ENCODE measurements around the gene RABL2B.

Gene RABL2B

DNA sequence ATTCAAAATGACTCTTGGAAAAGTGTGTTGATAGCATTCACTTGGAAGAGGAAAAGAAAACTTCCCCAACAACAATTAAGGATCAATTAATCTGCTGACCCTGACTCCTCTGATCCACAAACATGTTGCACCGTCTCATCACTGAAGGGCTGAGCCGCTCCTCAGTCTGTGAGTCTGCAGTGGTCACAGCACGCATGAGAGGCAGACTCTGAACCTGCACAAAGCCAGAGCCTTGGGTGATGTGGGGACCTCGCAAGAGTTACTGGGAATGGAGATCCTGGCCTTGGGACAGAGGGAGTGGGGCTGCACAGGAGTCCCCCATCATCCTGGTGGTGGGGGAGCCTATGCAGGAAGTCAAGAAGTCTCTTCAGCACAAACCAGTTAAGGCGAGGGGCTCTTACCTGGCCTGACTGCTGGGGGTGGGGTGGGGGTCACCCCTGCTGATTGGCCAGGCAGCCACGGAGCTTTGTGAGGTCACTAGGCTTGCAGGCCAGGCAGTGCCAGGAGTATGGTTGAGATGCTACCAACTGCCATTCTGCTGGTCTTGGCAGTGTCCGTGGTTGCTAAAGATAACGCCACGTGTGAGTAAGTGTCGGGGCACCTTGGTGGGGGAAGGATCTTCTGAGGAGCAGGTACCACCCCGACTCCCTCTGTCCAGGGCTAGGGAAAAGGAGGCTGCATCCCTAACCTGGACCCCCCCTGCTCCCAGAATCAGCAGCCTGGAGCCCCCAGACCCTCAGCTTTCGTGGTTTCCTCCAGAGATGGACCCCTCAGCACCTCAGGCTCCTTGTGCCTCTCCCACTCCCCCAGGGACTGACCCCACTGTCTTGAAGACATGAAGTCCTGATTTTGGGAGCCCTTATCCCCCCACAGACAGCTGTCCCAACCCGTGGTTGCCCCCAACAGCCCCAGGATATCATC is 45.4 kb downstream of the RABL2B start, which contains the start of gene ACR:
Gene ACR, plus strand, starts transcription at position 477 of the 921 bp plus-strand sequence. Its CDS starts 32 bp downstream, at position 509.
- no peak for DNase-seq

DNA sequence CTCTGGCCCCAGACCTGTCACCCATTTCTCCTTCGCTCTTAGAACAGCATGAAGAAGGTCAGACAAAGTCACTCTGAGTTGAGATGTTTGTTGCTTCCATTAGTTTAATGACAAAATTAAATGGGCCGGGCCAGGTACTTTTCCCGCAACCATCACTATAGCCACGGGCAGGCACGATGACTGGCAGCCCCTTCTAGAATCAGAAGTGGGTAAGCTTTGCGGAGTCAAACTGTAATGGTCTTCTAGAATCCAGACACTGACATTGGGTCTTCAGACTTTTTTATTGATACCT is 47.8 kb downstream of the RABL2B start:
- no peak for DNase-seq

- DNase-seq: no peak
Measured at GRCh38 chr22:50734986-50735738, 48.3 kb downstream of the RABL2B start.

- DNase-seq: no peak
Measured at GRCh38 chr22:50734343-50734771, 49.1 kb downstream of the RABL2B start.

DNA sequence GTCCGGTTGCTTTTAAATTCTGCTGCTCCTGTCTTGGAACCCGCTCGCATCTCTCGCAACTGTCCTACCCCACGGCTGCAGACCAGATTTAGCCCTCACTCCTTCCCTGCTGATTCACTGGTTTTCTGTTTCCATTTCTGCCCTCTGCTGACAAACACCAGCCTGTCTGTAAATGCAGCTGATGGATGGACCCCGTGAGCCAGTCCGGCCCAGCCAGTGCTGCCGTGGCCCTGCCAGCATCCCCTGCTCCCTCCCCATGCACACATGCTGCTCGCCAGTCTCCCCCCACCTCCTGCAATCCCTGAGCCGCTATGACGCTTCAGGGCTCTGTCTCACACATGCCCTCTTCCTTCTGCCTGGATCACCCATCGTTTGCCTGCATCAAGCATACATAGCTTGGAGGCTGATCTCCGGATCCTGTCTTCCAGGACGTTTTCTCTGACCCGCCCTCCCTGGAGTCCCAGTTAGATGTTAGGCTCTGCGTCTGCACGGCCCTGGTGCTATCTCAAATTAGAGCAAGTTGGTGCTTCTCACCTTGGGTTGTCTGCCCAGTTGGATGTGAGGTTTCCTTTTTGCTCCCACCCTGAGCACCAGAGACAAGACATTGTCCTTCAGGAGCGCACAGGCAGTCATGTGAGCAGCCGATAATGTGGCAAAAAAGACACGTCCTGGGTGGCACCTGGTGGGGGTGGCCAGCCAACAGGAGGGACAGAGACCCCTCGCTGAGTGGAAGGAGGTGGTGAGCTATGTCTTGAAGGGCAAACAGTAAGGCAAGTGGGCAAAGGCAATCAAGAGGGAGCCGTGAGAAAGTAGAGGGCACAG is 49.7 kb downstream of the RABL2B start:
- no peak for DNase-seq

- no peak for DNase-seq
Measured at GRCh38 chr22:50732681-50733080, 50.8 kb downstream of the RABL2B start.

- DNase-seq: peak; percentile 20
Measured at GRCh38 chr22:50731811-50732624, 51.4 kb downstream of the RABL2B start.

DNA sequence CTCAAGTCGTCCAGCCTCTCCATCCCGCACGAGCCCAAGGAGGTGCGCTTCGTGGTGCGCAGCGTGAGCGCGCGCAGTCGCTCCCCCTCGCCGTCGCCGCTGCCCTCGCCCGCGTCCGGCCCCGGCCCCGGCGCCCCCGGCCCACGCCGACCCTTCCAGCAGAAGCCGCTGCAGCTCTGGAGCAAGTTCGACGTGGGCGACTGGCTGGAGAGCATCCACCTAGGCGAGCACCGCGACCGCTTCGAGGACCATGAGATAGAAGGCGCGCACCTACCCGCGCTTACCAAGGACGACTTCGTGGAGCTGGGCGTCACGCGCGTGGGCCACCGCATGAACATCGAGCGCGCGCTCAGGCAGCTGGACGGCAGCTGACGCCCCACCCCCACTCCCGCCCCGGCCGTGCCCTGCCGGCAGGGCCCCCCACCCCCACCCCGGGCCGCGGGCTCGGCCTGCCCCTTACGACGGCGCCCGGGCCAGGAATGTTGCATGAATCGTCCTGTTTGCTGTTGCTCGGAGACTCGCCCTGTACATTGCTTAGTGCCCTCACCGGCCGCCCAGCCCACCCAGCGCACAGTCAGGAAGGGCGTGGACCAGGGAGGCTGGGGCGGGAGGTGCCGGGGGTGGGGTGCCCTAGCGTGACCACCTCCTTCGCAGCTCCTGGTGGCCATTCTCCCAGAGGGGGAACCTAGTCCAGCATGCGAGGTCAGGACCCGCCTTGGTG is 52.3 kb downstream of the RABL2B start:
- DNase-seq: no peak

- no peak for DNase-seq
Measured at GRCh38 chr22:50730013-50730891, 53.2 kb downstream of the RABL2B start.

DNA sequence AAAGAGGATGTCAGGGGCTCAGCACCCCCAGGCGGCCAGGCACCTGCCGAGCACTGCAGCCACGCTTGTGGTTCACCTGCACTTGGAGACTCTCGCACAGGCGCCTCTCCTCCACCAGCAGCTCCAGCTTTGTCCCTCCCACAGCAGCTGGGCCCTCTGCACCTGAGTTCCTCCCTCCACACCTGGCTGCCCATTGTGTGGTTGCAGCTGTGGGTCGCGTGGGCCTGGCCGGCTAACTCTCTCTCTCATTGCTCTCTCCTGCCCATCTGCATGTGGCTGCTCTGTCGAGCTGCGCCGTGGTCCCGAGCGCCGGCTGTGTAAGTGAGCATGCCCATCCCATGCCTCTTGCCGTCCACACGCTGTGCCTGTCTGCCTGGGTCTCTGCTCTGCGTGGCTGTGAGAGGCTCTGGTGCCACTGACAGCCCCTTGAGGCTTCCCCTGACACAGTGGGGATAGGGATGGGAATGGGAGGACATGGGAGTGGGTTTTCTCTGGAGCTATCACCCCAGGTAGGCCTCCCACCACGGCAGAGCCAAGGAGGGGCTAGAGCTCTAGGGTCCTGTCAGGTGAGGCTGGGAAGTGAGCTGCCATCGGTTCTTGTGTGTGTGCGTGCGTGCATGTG is 53.9 kb downstream of the RABL2B start:
- DNase-seq: no peak

DNA sequence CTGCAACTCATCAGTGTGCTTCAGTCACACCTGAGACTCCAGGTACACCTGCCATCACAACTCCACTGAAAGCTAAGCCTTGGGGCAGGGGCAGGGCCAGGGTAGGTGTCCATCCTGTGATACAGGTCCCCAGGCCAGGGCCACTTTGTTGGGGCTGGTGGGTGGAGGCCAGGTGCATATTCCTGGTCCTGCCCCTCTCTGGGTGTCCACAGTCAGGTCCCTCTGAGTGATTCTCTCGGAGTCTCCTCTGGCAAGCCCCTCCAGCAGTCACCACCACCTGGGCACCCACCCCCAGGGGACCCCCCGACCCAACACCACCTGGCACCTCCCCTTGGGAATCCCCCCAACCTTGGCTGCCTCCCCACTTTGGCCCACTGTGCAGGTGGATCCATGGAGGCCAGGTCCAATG is 54.9 kb downstream of the RABL2B start:
- no peak for DNase-seq

- DNase-seq: no peak
Measured at GRCh38 chr22:50727678-50728522, 55.5 kb downstream of the RABL2B start.

GRCh38 chr22:50726643-50727340 is 56.6 kb downstream of the RABL2B start:
- no peak for DNase-seq

GRCh38 chr22:50725597-50725996 is 57.8 kb downstream of the RABL2B start:
- no peak for DNase-seq

DNA sequence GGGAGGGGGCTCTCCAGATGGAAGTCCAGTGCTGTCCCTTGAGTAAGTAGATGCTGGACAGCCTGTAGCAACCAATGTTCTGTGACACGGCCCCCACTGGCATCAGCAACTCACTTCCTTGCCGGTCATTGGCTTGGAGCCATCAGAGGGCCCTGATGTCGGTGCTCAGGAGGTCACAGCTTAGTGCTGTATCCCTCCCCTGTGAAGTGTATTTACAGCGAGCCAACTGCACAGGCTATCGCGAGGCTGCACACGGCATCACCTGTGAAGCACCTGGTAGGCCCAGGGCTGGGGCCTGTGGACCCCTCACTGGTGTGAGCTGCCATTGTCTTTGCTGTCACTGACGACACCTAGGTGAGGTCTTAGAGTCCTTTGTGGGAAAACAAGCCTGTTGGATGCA is 58.8 kb downstream of the RABL2B start:
- DNase-seq: no peak

GRCh38 chr22:50723991-50724390 is 59.4 kb downstream of the RABL2B start:
- no peak for DNase-seq

- DNase-seq: no peak
Measured at GRCh38 chr22:50722716-50723428, 60.6 kb downstream of the RABL2B start.

Measured in NCI-H526 treated with DMSO at 0.1 percent for 48 hours (cell line).